ENCODE results near the gene ARHGEF11. TPM values are rescaled to one million over a fixed set of nuclear protein-coding genes. Genes with fewer than 3 reads are reported as not detected.

Gene ARHGEF11
- total RNA-seq, 6 donors from 2014 or later: 39.2 to 170 (median 50.9) TPM

DNA sequence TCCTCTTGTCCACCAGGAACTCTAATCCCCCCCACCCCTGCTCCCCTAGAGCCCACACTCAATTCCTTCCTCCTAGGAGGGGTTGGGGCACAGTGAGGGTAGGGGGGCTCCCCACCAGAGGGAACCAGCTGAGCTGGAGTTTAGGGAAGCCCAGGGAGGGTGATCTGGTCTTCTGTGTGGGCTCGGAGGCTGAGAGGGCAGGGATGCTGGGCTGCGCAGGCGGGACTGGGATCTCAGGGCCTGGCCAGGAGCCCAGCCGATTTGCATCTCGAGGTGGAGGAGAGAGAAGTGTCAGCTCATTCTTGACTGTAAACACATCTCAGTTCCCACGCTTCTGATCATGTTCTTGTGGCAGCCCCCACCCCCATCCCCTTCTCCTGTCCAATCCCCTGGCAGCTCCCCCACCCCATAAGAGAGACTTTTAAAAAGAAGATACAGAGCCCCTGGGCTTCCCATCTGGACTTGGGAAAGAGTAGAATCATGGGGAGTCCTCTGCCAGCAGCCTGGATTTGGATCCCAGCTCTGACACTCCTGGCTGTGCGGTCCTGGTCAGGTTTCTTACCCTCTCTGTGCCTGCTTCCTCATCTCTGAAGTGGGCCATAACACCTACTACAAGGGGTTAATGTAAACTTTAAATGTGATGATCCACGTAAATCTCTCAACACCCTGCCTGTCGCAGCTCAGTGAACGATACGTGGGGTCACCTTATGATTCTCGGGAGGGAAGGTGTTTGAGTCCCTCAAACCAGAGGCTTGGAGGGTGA is 145.4 kb downstream of the ARHGEF11 start:
- TF ChIP-seq EP300 (IDR thresholded peaks at IDR 0.05) (no peak), POLR2AphosphoS5 (IDR thresholded peaks at IDR 0.05) (no peak), POLR2A (IDR thresholded peaks at IDR 0.05) (no peak)
- TF ChIP-seq, protein P1, sequence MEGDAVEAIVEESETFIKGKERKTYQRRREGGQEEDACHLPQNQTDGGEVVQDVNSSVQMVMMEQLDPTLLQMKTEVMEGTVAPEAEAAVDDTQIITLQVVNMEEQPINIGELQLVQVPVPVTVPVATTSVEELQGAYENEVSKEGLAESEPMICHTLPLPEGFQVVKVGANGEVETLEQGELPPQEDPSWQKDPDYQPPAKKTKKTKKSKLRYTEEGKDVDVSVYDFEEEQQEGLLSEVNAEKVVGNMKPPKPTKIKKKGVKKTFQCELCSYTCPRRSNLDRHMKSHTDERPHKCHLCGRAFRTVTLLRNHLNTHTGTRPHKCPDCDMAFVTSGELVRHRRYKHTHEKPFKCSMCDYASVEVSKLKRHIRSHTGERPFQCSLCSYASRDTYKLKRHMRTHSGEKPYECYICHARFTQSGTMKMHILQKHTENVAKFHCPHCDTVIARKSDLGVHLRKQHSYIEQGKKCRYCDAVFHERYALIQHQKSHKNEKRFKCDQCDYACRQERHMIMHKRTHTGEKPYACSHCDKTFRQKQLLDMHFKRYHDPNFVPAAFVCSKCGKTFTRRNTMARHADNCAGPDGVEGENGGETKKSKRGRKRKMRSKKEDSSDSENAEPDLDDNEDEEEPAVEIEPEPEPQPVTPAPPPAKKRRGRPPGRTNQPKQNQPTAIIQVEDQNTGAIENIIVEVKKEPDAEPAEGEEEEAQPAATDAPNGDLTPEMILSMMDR (IDR thresholded peaks at IDR 0.05): no peak
- Histone ChIP-seq H3K27me3 (no peaks in the 10 kb centered on the region), H3K4me3 (no peak overlapping the region), H3K27ac (peak overlapping the region in 1 of 4 donors; percentile 49), H3K36me3 (peaks cover 0 to 6% (median 0%) of the 10 kb centered on the region in 4 donors), H3K9me3 (no peaks in the 10 kb centered on the region), H3K4me1 (peaks cover 42 to 81% (median 76%) of the 10 kb centered on the region in 4 donors)
- no peak for ATAC-seq (ENCODE audit: low FRiP score in 2 of 2)
- 57 to 58% methylated on average over 7 to 12 of the region's 12 CpGs for WGBS, 2 donors
- DNase-seq: no peak

DNA sequence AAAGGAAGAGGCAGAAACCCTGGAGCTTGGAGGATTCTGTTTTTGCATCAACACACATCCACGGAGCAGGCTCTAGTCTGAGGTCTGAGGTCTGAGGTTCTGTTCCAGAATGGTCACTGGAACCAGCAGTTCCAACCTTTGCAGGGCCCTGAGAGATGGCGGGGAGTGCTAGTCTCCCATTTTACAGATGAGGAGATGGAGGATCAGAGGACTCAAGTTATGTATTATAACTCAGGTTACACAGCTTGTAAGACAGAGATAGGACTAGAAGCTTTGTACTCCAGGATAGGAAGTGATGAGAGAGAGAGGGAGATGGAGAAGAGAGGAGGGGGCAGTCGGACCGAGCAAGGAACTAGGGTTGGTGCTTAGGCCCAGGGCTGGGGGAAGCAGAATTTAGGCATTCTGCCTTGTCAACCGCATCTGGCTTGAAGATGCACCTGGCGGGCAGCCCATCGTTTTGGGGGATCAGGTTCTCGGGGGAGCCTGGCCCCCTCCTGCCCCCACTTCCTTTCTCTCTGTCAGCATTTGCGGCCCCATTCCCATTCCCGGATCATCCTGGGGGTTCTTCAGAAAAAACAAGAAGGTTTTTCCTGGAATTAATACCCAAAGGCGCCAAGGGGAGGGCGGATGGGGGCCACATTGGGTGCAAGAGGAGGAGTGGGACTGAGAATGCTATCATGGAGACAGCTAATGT is 146.4 kb downstream of the ARHGEF11 start:
- DNase-seq (no peak), ATAC-seq (ENCODE audit: low FRiP score in 2 of 2) (no peak)
- no peaks in the 10 kb centered on the region for H3K36me3 ChIP-seq
- 77 to 79% methylated on average over 12 of the region's 12 CpGs for WGBS, 2 donors
- TF ChIP-seq, protein P1 (IDR thresholded peaks at IDR 0.05): no peak
- TF ChIP-seq POLR2A (IDR thresholded peaks at IDR 0.05) (no peak), EP300 (IDR thresholded peaks at IDR 0.05) (no peak), POLR2AphosphoS5 (IDR thresholded peaks at IDR 0.05) (no peak)
- peak overlapping the region in 2 of 4 donors; percentile 90 to 92 for H3K27ac ChIP-seq
- H3K4me3 ChIP-seq: no peak overlapping the region
- H3K9me3 ChIP-seq: no peaks in the 10 kb centered on the region
- H3K27me3 ChIP-seq: peaks cover 0 to 3% (median under 1%) of the 10 kb centered on the region in 4 donors
- peaks cover 42 to 85% (median 76%) of the 10 kb centered on the region in 4 donors for H3K4me1 ChIP-seq

- TF ChIP-seq POLR2AphosphoS5 (IDR thresholded peaks at IDR 0.05): peak in 1 of 2 donors; percentile 52
- TF ChIP-seq, protein P1 (IDR thresholded peaks at IDR 0.05): no peak
- no peak for TF ChIP-seq POLR2A (IDR thresholded peaks at IDR 0.05)
- TF ChIP-seq EP300 (IDR thresholded peaks at IDR 0.05): peak in 1 of 4 donors; percentile 15
- Histone ChIP-seq H3K4me1 (peaks cover 44 to 86% (median 71%) of the 10 kb centered on the region in 4 donors), H3K36me3 (no peaks in the 10 kb centered on the region), H3K4me3 (peak overlapping the region in 1 of 4 donors; percentile 19), H3K27me3 (peaks cover 0 to 13% (median 5%) of the 10 kb centered on the region in 4 donors), H3K9me3 (no peaks in the 10 kb centered on the region), H3K27ac (peak overlapping the region; percentile 67 to 92 (median 84))
- 27 to 32% methylated on average over 11 of the region's 13 CpGs for WGBS, 2 donors
- ATAC-seq (ENCODE audit: low FRiP score in 2 of 2): peak in 1 of 2 donors; percentile 44
- DNase-seq: no peak
Observed at GRCh38 chr1:156898161-156898566, 147.4 kb downstream of the ARHGEF11 start.

DNA sequence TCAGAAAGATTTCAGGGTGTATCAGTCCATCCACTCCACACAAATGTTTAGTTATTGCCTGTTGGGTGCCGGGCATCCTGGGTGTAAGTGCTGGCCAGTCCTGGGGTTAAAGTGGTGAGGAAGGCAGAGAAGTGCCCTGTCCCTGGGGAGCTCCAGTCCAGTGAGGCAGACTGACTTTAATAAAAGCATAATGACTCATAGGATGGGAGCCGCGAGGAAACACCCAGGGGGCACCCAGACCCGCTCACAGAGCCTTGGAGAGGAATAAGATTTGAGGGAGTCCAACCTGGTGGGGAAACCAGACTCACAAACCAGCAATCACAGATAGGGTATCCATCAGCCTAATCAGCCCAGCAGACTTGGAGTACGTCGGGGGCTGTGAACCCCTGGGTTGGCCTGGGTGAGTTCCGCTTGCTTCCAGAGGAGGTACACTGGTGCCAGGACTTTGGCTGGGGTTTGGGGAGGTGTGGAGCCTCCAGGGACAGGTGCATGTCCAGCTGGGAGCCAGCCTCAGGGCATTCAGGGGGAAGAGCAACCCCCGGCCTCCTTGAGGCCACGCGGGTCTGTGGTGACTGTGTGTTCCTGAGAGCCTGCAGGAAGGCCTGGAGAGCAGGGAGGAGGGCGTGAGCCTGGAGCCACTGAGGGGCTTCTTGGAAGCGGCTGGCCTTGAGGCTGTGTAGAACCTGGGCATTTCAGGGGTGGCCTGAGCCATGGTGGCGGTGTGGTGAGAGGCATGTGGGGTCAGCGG is 148.3 kb downstream of the ARHGEF11 start:
- Histone ChIP-seq H3K4me3 (peak overlapping the region in 2 of 4 donors; percentile 4 to 19), H3K27ac (peak overlapping the region; percentile 67 to 92 (median 84)), H3K36me3 (no peaks in the 10 kb centered on the region), H3K4me1 (peaks cover 53 to 96% (median 77%) of the 10 kb centered on the region in 4 donors), H3K9me3 (no peaks in the 10 kb centered on the region), H3K27me3 (peaks cover 0 to 16% (median 6%) of the 10 kb centered on the region in 4 donors)
- WGBS, 2 donors: 71 to 72% methylated on average over 12 to 14 of the region's 14 CpGs
- ATAC-seq (ENCODE audit: low FRiP score in 2 of 2) (no peak), DNase-seq (no peak)
- TF ChIP-seq, protein P1 (IDR thresholded peaks at IDR 0.05): no peak
- TF ChIP-seq POLR2A (IDR thresholded peaks at IDR 0.05): no peak

Data from upper lobe of left lung (tissue), 6 donors.